GM21786 (cell line): ENCODE measurements around the gene LRRTM2.
"Not testable (repeated sequence)": the region's sequence is repeated elsewhere in the genome, so short reads cannot be mapped to it uniquely, and the experiment has no call there.

Source experiments
- ATAC-seq: cut with Tn5 transposase; IDR thresholded peaks from one replicate; pipeline ENCODE4 v1.9.1; 2021; ENCODE audit not compliant: unreplicated experiment

LRRTM2 gene

DNA sequence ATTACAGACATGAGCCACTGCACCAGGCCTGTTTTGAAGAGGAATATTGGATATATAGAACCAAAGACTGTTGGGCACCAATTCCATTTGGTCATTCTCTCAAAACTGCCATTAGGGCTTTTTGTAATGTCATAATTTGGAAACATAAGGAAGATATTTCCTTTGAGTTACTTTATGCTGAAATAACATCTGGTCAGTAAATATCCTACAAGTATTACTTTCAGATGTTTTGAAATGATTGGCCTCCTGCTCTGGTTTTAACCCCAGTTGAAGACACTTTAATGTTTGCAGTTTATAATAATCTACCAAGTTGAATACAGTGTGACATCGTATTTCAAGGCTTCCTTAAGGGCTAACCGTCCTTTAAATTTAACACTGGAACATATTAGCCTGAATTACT is 33.6 kb downstream of the LRRTM2 start:
- ATAC-seq: no peak

DNA sequence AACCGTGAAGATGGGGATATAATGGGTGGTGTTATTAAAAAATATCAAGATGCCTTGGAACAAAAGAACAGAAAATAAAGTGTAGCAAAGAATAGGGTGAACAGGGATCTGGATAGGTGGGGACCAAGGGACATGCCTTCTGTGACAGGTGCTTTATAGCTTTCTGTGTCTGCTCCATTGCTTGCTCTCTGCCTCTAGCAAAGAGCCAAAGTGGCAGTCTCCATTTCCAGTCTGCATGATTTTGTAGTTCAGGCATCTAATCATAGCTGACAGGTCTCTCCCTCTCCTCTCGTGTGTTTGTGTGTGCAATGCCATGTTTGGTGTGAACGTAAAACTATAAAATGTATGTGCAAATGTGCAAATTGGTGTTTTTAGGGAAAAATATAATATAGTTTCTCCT is 35.0 kb downstream of the LRRTM2 start:
- ATAC-seq: no peak

DNA sequence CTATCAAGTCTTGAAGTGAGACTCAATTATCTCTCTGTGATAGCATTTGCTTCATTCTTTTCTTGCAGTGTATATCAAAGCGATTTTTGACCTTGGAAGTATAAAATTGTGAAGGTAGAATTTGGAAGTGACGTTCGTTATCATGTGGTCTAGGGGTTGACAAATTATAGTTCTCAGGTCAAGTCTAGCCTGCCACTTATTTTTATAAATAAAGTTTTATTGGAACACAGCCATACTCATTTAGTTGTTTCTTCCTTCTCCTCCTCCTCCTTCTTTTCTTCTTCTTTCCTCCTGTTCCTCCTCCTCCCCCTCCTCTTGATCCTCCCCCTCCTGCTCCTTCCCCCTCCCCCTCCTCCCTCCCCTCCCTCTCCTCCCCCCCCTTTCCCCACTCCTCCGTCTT is 38.0 kb downstream of the LRRTM2 start:
- ATAC-seq: no peak

GRCh38 chr5:138834853-138835252 is 40.3 kb downstream of the LRRTM2 start:
- ATAC-seq: not testable (repeated sequence)

DNA sequence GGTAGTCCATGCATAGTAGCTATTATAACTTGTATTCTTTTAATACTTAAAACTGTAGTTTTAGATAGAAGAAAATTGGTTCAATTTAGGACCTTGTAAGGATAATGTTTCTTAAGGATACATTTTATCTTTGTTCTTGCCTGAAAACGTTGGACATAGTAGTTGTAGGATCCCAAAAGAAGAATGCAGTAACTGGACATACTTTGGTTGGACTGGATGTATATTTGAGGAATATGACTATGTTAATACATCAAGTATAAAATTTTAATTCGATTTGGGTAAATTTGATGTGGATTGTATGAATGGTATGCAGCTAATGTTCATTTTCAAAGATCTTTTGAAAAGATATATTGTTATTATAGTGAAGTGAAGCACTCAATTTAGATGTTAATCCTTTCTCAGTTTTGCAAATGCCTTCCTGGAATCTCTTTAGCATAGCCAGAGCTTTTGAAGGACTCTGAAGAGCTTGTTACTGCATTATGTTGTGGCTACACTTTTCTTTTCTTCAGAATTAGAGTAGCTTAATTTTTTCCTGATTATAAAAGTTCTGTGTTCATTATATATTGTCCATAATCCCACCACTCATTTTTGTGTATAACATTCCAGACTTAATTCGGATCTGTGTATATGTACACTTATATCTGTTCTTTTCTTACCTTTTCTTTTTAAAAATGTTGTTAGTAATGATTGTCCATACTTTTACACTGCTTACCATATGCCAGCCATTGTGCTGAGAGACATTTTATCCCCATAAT is 41.2 kb downstream of the LRRTM2 start:
- no peak for ATAC-seq

- ATAC-seq: no peak
Measured at GRCh38 chr5:138833080-138833479, 42.1 kb downstream of the LRRTM2 start.

- ATAC-seq: no peak
Measured at GRCh38 chr5:138832218-138832617, 42.9 kb downstream of the LRRTM2 start.

- no peak for ATAC-seq
Measured at GRCh38 chr5:138831703-138832102, 43.4 kb downstream of the LRRTM2 start.

DNA sequence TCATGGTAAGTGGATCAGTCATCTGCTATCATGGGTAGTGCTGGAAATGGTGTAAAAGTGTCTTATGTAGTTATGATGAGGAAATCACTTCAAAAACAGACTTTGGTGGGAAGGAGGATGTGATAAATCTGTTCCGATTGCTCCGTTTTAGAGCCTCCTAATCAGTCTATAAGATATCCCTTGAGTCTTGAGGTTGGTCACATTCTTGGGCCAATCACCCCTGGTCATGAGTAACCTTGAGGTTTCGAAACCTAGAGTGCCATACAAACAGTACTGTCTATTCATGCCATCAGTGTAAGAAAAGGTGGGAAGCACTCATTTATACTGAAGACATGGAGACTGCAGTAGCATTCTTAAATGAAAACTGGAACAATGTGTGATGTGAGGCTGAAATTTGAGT is 45.8 kb downstream of the LRRTM2 start:
- ATAC-seq: no peak

- no peak for ATAC-seq
Measured at GRCh38 chr5:138828556-138828955, 46.6 kb downstream of the LRRTM2 start.

- no peak for ATAC-seq
Measured at GRCh38 chr5:138824924-138825863, 49.9 kb downstream of the LRRTM2 start.

- ATAC-seq: no peak
Measured at GRCh38 chr5:138824516-138824915, 50.6 kb downstream of the LRRTM2 start.

DNA sequence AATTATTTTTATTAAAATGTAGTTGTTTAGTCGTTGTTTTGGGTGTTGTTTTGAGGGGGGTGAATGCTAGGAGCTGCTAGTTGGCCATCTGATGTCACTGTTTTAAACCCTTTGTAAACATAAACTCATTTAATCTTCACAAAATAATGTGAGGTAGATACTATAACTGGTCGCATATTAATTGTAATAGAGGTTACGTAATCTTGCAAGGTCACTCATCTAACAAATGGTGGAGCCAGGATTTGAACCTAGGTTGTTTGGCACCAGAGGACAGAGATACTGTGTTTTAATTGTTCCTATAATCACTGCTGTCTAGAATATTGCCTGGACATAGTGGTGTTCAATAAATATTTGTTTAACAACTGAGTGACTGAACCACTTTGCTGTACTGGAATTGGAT is 54.4 kb downstream of the LRRTM2 start:
- no peak for ATAC-seq

- no peak for ATAC-seq
Measured at GRCh38 chr5:138819081-138819480, 56.1 kb downstream of the LRRTM2 start.
